HG03457 (cell line): Measurements from ENCODE around the gene NPHP4.
"Not testable (repeated sequence)": the region's sequence is repeated elsewhere in the genome, so short reads cannot be mapped to it uniquely, and the experiment has no call there.

ENCODE experiments used
- ATAC-seq: cut with Tn5 transposase; IDR thresholded peaks from one replicate; pipeline ENCODE4 v1.9.1; 2021; ENCODE audit warnings: moderate number of reproducible peaks; ENCODE audit not compliant: unreplicated experiment

Gene NPHP4

DNA sequence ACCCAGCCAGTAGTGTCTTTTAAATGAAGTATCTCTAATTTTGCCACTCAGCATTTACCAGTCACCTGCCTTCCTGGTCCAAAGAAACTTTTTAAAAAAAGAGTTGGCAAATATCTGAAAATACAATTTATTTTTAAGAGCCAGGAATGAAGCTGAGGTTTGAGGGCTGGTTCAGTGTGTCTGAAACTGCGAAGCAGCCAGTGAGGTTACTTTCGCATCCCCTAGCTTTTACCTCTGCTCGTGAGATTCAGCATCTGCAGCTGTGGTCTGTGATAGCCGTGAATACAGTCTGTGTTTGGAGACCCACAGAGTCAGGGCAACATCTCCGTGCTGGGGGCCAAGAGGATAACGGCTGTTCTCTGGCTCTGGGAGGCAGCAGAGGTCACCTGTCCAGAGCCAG is 32.2 kb upstream of the NPHP4 start:
- ATAC-seq, result no peak

DNA sequence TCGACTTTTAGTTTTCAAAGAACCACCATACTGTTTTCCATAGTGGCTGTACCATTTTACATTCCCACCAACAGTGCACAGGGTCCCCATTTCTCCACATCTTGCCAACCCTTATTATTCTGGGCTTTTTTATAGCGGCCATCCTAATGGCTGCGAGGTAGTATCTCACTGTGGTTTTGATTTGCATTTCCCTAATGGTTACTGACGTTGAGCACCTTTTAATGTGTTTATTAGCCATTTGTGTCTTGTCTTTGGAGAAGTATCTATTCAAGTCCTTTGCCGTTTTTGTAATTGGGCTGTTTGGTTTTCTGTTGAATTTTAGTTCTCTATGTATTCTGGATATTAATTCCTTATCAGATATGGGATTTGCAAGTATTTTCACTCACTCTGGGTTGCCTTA is 31.1 kb upstream of the NPHP4 start:
- ATAC-seq, result no peak

DNA sequence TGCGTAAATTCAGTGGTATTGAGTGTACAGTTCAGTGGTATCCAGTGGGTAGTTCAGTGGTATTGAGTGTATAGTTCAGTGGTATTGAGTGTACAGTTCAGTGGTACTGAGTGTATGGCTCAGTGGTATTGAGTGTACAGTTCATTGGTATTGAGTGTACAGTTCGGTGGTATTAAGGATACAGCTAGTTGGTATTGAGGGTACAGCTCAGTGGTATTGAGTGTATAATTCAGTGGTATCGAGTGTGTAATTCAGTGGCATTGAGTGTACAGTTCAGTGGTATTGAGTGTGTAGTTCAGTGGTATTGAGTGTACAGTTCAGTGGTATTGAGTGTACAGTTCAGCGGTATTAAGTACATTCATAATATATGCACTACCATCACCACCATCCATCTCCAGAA is 30.0 kb upstream of the NPHP4 start:
- no peak for ATAC-seq

DNA sequence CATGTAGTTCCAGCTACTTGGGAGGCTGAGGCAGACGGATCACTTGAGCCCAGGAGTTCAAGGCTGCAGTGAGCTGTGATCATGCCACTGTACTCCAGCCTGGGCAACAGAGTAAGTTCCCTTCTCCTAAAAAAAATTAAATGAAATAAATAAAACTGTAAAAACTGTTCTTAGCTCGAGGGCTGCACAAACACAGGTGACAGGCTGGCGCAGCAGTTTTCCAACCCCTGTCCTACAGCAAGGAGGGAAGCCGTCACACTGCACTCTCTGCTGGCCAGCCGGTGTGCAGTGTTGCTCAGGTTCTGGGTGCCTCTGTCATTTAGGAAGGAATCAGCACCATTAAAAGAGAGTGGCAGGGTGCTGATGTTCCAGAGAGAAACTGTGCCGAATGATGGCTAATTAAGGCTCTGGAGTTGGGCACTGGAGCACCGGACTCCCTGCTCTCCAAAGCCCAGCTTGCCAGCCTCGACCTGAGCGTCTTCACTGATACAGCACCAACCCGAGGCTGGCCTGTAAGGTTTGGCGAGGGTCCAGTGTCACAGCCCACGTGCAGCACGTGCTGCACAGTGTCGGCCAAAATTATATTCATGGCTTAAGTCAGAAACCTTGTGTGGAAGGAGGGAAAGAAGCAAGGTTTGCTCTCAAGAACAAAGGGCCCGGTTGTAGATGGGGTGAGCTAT is 27.1 kb upstream of the NPHP4 start:
- ATAC-seq, result no peak

DNA sequence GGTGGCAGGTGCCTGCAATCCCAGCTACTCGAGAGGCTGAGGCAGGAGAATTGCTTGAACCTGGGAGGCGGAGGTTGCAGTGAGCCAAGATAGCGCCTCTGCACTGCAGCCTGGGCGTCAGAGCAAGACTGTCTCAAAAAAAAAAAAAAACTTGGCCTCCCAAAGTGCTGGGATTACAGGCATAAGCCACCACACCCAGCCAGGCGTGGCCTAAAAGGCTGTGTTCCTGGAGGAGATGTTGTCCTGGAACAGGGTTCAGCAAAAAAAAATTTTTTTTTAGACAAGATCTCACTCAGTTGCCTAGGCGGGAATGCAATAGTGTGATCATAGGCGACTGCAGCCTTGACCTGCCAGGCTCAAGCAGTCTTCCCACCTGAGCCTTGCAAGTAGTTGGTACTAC is 25.4 kb upstream of the NPHP4 start:
- not testable (repeated sequence) for ATAC-seq

DNA sequence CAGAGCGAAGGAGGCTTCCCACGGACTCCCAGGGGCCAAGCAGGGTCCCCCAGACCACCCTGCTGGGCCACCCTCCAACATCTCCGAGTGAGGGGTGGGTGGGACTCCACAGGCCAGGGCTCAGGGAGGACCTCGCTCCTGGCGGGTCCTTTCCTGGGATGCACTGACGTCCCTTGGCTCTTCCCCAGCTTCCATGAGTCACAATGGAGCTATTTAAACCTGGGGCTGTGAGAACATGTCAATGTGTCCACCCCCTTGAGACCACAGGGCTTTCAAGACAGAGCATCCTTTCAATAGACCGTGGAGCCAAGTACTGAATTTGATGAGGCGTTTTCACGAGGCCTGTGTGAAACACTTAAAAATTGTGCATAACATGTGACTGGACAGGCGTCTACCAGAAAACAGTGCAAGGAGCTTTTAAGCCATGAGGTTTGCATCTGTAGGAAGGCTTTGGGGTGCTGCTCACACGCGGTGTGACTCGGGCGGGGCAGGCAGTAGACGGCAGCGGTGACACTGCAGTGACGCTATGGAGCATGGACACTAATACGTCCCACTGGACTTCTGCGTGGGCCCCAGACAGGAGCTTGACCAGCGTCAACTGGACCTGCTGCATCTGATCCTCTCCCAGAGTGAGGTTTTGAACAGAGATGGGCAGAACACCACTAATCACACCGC is 24.1 kb upstream of the NPHP4 start:
- ATAC-seq, result no peak

DNA sequence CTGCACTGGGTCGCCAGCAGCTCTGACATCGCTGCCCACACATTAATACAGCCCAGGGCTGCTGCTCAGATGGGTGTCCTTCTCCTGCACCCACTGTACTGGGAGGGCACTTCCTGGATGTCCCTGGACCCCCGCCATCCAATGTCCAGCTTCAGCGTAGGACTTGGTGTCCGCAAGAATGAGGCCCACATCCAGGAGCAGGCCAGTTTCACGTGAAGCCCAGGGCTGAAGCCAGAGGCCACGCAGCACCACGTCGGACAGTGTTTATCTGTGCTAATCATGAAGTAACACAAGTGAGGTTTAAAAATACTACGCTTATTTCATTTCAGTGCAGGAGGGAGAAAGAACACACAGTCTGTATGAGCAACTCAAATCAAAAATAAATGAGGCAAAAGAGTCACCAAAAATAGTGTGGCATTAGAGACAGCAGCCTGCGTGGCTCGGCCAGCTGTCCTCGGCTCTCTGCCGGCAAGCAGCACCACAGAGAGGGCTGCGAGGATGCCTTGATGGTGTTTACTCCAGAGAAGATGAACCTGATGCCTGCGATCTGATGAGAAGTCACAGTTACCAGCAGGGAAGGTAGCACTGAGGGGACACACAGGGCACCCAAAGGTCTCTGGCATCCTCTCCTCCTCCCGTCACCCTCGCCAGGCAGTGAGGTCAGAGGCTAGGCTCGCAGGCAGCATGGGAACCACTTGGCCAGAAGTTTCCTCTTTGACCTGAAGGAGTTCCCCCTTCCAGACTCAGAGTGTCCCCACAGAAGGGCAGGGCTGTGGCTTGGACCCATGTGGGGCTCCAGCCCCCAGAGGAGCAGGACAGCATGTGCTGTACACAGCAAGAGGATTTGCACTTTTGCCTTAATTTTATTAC is 22.1 kb upstream of the NPHP4 start:
- ATAC-seq, result no peak

DNA sequence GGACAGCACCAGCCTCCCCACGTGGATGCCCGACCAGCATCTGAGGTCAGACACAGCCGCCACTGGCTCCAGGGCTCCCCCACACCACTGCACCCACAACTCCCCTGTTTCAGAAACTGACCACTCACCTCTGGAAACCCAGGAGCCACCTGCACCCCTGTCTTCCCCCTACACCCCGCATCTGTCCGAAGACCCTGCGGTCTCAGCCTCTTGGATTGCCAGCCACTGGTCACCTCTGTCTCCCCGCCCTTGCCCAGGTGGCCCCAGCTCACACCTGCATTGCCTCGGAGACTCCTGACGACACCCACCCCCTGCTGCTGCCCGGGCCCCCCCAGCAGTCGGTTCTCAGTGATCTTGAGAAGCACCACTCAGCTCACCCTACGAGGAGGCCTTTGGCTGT is 21.3 kb upstream of the NPHP4 start:
- ATAC-seq, result no peak

DNA sequence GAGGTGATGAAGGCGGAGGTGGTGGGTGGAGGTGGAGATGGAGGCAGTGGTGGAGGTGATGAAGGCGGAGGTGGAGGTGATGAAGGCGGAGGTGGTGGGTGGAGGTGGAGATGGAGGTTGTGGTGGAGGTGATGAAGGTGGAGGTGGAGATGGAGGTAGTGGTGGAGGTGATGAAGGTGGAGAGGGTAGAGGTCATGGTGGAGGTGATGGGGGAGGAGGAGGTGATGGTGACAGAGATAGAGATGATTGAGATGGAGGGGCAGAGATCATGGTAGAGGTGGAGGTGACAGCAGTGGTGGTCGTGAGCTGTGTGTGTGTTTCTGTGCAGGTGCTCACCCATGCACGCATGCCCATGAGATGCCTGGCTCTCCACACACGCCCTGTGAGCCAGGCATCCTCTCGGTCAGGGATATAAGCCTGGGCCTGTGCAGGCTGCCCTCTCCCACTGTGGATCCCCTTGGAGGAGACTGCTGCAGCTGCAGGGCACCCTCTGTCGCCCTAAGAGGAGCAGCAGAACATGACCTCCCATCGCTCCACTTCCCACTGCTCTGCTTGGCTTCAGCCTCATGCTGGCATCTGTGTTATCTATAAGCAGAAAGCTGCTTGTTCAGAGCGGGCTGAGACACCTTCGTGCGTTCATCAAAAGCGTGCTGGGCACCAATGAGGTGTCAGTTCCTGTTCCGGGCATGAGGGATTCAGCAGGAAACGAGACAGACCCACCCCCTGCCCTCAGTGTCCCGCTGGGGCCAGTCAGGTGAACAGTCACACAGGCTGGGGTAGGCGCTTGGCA is 20.5 kb upstream of the NPHP4 start:
- ATAC-seq, result no peak

DNA sequence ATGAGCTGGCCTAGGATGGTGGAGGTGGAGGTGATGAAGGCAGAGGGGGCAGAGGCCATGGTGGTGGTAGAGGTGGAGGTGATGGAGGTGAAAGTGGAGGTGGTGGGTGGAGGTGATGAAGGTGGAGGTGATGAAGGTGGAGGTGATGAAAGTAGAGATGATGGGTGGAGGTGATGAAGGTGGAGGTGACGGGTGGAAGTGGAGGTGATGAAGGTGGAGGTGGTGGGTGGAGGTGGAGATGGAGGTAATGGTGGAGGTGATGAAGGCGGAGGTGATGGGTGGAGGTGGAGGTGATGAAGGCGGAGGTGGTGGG is 19.7 kb upstream of the NPHP4 start:
- no peak for ATAC-seq

DNA sequence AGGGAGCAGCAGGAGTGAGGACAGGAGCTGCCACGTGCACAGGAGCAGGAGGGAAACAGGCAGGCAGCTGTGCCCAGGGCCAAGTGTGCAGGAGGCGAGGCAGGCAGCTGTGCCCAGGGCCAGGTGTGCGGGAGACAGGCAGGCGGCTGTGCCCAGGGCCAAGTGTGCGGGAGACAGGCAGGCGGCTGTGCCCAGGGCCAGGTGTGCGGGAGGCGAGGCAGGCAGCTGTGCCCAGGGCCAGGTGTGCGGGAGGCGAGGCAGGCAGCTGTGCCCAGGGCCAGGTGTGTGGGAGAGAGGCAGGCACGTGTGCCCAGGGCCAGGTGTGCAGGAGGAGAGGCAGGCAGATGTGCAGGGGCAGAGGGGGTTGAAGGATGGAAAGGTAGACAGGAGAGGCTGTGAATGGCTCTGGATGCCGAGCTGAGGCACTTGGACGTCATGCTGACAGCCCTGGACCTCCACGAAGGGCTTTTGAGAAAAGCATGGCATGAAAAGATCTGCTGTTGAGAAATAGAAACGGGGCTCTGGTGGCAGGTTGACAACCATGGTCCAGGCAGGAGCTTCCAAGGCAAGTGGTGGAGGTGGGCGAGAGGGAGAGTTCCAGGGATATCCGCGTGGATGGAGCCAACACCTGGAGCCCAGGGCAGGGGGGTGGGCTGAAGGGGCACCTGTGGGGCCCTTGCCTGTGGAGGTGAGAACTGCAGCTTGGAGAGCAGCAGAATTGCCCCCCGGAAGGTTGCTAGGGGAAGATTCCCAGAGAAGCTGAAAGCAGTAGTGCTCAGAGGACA is 19.1 kb upstream of the NPHP4 start:
- ATAC-seq, result no peak

DNA sequence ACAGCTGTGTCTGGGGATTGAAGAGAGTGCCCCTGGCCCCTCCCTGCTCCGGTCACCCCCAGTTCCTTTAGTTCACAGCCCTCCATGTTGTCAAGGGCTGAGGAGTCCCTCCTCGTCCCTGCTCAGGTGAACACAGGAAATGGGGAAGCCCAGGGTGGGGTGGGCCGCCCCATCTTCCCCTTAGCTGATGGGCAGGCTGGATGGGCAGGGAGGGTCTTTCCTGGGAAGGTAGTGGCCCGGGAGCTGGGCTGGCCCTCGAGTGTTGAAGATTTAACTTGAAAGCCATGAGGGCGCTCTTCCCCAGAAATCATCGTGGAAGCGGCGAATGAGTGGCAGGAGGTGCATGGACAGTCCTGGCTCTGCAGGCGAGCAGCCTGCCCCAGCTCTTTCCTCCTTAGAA is 18.3 kb upstream of the NPHP4 start:
- no peak for ATAC-seq

DNA sequence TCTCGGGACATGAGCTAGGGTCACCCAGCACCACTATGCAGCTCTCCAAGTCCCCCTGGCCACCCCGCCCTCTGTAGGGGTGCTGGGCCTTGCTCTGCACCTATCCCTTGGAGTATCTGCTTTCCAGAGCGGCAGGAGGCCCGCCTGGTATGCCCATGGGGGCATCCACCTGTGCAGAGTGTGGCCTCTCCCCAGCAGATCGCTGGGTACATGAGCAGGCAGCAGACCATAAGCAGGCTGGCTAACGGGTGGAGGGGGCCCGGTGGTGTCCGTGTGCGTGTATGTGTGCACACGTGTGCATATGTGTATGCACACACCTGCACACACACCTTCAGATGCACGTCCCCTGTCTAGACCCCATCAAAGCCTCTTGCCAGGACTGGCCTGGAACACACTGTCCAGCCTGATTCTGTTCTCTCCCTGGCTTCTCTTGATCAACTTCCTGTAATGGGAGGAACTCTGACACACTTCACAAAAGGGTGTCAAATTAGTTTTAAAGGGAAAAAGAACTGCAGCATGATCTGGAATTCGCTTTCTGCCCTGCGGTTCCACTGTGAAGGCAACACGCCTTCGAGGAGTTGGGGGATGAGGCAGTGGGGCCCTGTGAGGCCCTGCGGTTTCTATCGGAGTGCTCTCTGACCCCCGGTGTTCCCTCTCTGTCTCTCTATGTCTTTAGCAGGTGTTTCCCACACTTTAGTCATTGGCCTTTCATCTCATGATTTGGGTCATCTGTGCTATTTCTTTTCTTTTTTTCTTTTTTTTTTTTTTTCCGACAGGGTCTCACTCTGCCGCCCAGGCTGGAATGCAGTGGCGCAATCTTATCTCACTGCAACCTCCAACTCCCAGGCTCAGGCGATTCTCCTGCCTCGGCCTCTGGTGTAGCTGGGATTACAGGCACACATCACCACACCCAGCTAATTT is 17.2 kb upstream of the NPHP4 start:
- no peak for ATAC-seq

DNA sequence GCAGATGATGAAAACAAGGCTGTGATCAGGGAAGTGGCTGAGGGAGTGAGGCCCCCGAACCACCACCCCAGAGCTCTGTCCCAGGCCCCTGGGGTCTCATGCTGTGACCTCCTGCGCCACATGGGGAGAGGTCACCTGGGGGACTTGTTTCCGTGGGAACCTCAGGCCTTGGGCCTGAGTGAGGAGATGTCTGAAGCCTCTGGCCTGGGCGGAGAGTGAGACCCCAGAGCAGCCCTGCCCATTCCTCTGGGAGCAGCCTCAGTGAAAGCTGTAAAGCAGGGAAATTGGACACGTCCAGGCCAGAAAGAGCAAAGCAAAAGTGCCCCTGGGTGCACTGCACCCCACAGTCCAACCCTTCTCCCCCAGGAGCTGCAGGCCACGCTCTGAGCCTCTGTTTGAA is 16.5 kb upstream of the NPHP4 start:
- no peak for ATAC-seq

DNA sequence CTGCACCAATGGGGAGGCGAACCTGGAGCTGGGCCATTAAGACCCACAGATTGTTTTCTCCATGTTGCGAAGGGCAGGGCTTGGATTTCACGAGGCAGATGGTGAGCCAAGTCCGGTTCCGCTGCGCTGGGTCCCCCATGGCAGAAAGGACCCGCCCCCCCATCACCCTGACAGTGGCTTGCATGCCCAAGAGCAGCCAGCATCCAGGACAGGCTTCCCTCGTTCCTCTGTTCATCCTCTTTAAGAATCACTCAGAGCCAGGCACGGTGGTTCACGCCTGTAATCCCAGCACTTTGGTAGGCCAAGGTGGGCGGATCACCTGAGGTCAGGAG is 15.8 kb upstream of the NPHP4 start:
- no peak for ATAC-seq

DNA sequence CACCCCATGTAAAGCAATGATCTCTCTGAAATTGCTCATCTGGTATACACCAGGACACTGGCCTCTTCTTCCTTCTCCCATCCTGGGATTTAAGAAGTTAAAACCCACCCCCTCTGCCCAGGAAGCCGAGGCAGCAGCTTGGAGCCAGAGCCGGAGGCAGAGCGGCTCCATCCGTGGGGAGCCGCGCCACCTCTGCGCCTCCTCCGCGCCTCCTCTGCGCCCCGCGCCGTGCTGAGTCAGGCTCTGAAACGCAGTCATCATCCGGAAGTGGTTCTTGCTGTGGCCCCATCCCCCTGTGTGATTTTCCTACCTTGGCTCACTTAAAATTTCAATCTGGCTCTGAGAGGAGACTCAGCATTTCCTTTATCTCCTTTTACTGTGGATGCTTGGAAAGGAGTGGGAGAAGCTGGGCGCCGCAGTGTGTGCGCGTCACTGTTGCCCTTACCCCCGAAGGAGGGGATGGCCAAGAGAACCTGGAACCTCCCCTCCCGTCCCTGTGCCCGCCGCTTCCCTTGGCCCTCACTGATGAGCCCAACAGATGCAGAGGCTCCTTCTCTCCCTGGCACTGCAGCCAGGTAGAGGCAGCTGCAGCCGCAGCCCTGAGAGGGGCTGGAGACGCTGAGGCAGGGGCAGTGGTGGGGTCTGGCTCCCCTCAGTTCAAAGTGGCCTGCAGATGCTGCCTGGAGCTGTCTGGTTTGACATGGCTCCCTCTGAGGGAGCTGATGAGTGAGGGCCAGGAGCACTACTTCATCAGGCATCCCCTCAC is 15.3 kb upstream of the NPHP4 start:
- ATAC-seq, result no peak

DNA sequence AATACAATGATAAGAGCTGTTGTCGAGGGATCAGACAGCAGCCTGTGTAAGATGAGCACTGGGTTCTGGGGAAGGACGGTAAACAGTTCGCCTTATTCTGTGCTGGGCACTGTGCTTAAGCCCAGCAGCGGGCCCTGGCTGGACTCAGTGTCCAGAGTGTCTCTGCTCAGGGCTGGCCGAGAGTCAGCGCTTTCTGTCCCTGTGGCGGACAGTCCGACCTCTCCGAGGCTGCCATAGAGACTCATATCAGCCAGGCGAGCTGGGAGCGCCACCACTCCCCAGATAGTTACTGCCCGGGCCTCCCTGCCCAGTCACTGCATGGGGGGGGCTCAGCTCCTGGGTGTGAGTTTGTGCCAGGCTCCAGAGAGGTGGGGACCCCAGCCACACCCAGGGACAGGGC is 14.7 kb upstream of the NPHP4 start:
- no peak for ATAC-seq

DNA sequence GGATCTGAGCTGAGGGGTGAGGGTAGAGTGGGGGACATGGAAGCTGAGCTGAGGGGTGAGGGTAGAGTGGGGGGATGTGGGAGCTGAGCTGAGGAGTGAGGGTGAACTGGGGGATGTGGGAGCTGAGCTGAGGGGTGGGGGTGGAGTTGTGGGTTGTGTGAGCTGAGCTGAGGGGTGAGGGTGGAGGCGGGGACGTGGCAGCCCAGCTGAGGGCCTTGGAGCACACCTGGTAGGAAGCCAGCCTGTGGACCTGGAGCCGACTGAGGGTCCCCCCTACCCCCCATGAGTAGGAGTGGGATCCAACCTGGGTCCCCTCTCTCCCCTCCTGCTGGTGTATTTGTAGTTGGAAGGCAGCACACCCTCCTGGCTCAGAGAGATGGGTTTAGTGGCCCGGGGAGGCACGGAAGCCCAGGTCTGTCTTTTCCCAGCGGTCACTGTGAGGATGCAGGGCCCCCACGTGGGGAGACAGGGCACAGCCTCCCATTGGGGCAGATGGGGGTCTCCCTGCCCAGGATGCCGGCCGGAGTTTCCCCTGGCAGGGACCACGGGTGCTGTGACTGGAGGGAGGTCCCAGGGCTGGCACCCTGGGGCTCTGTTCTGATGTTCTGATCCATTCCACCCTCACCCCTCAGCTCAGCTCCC is 13.2 kb upstream of the NPHP4 start:
- ATAC-seq, result no peak
